GM19455 (cell line): ENCODE data around the gene LRRC56.

Experiments used
- ATAC-seq: cut with Tn5 transposase; IDR thresholded peaks from one replicate; pipeline ENCODE4 v1.9.1; 2021; ENCODE audit not compliant: unreplicated experiment

The LRRC56 gene

GRCh38 chr11:592501-592900 is 55.2 kb downstream of the LRRC56 start:
- ATAC-seq: no peak

- ATAC-seq: no peak
Observed at GRCh38 chr11:592918-593317, 55.6 kb downstream of the LRRC56 start.

- ATAC-seq: no peak
Observed at GRCh38 chr11:593347-593746, 56.0 kb downstream of the LRRC56 start.

GRCh38 chr11:595400-595799 is 58.1 kb downstream of the LRRC56 start:
- ATAC-seq: no peak

GRCh38 chr11:596374-596773 is 59.0 kb downstream of the LRRC56 start:
- ATAC-seq: no peak

GRCh38 chr11:597166-597725 is 59.9 kb downstream of the LRRC56 start:
- no peak for ATAC-seq

GRCh38 chr11:598005-598680 is 60.8 kb downstream of the LRRC56 start:
- ATAC-seq: no peak

GRCh38 chr11:601573-602245 is 64.4 kb downstream of the LRRC56 start:
- ATAC-seq: no peak

GRCh38 chr11:603154-603553 is 65.8 kb downstream of the LRRC56 start:
- ATAC-seq: no peak
